GM15510 (cell line): ENCODE measurements around the gene ANGPT4.

Source experiments
- POLR2A ChIP-seq: IDR thresholded peaks from 3 replicates; pipeline ENCODE4 v1.6.1; 2011; ENCODE audit warnings: borderline replicate concordance; ENCODE audit not compliant: insufficient read length; ENCODE audit errors: extremely low read depth

The ANGPT4 gene

DNA sequence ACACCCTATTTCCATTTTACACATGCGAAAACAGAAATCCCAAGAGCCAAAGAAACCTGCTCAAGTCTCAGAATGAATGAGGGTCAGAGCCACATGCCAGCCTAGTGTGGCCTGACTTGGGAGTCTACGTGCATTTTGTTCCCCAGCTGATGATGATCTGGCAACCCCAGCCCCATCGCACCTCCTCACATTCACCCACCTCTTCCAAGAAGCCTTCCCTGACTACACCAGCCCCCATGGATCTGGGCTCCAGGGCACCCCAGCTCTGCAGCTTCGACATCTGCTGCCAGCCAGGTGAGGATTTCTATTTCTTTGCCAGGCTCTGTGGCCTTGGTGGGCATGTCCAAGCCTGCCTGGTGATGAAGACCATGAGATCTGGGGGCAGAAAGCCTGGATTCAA, 41.0 kb downstream of the ANGPT4 start:
- no peak for TF ChIP-seq POLR2A

DNA sequence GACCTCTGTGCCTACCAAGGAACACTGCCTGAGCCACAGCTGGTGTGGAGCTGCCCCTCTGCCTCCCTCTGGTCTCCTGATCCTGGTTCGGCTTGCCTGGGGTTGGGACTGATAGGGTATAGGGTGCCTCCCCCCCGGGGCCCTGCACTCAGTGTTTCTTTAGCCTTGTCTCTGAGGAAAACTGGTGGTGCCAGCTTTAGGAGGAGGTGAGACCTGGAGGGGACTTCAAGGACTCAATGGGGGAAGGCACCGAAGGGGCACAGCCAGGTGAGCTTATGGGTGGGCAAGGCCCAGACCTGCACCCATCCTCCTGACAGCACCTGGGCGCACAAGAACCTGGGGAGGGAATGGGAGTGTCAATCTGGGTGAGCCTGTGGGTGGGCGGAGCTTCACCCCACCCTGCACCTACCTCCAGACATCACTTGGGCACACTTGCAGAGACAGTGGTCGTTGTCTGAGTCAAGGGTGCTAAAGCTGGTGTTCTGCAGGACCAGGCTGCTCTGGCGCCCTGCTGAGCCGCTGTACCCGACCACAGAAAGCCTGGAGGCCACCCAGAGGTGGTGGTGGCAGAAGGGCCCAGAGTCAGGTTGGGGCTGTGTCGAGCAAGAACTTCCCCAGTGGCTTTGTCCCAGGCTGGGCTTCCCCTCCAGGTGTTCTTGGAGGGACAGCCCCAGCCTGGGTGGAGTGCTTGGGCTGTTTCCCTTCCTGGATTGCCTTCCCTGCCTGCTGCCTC, 42.1 kb downstream of the ANGPT4 start:
- TF ChIP-seq POLR2A = no peak

DNA sequence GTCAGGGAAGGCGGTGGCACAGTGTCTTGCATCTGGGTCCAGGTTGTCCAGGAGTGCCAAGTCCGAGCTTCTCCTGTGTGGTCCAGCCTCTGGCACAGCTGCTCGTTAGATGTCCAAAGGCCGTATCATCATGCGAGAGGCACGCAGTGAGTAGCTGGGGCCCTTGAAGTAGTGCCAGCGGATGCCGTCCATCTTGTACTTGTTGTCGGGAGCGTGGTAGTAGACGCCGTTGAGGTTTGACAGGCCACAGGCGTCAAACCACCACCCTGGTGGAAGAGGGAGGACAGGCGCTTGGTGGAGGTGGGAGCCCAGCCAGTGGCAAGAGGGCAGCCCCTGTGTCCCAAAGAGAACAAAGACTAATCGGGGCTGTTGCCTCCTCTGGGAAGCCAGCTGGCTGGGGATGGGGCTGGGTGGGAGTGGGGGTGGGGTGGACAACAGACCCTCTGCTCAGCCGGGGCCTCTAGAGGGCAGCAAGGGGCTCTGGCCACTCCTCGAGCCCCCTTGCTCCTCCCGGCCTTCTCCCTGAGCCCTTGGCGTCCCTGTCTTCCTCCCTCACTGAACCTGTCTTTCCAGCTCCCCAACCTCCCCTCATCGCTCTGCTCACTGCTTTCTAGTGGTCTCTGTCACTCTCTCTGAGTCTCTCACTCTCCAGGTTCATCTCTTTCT, 43.1 kb downstream of the ANGPT4 start:
- TF ChIP-seq POLR2A = no peak

DNA sequence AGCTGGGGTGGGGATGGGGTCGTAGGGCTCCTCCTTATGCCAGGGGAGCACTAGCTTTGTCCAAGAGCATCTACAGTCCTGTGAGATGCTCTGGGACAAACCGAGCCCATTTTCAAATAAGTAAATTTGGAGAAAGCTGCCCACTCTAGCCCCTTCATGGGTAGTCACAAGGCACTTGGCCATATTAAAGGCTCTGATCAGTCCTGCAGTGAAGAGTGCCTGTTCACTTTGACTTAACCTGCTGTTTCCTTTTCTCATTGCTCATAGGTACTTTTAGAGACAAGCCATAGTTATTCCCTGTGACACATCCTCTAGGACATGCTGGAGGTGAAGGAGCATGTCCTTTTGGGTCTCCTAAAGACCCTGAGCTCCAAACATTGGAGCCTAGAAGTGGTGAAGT, 44.2 kb downstream of the ANGPT4 start:
- no peak for TF ChIP-seq POLR2A

DNA sequence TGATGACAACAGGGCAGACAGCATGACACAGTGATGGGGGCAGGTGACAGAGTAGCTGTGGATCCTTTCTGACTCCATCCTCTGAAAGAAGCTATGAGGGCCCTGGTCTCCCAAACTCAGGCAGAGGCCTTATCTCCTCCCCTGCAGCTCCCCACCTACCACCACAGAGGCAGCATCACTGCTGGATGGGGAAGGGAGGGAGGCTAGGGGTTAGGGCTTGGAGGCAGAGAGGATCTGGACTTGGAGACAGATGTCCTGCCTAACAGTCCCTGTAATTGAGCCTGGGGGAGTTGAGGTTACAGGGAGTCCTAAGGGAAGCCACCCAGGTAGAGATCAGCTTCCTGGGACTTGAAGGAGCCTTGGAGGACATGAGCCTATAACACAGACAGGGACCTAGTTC, 44.7 kb downstream of the ANGPT4 start:
- no peak for TF ChIP-seq POLR2A

DNA sequence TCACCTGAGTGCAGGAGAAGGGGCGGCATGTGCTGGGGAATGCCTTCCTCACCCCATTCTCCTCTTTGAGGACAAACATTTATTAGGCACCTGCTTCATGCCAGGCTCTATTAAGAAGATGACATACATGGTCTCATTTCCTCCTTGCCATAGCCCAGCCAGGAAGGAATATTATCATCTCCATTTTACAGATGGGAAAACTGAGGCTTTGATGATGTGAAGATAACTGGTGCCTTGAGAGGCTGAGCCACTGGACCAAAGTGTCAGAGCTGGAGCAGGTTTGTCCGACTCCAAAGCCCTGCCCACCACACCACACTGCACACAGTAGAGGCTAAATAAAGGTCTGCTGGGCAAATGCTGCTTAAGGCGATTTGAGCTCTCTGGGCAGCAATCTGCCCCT, 45.4 kb downstream of the ANGPT4 start:
- TF ChIP-seq POLR2A = no peak

DNA sequence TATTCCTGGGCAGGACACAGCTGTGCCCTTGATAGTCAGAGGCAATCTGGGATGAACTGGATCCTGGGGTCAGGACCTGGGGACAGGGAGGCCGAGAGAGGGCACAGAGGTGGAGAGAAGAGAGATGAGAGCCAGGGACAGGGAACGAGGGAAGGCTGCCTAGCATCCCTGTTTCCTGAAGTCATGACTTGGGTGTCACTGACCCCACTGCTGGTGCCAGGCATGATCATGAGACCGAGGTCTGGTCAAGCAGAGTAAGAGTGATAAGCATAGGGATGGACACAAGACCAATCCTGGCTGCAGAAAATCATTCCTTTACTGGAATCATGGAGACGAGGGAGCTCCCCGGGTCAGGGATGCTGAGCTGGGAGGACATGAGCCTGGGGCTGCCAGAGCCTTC, 46.5 kb downstream of the ANGPT4 start:
- TF ChIP-seq POLR2A = no peak

DNA sequence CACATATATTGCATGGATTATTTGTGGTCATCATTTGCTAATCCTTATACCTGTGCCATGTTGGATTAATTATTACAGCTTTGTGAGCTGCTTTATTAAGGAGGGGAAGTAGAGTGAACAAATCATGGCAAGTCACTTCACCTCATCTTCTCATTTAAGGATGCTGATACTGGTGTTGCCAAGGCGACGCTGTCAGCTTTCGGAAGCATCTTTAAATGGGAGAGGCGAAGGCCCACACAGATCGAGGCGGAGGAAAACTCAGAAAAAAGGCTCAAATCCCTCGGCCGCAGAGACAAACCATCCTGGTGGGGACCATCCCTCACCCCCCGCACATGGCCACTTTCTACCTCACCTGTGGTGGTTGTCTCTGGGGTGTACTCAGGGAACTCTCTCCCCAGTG, 47.9 kb downstream of the ANGPT4 start:
- no peak for TF ChIP-seq POLR2A

DNA sequence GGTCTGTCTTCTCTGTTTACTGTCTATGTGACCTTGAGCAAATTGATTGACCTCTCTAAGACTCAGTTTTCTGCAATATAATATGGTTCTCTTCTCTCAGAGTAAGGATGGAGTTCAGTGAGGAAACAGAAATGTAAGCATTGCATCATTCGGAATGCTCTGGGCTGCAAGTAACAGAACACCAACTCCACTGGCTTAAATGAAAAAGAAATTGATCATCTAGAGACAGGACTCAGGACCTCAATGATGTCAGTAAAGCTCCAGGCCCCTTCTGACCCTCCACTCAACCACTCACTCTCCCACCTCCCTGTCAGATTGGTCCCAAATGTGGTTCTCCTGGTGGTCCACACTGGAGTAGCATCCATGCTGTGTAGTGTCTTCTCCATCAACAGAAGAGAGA, 50.7 kb downstream of the ANGPT4 start:
- no peak for TF ChIP-seq POLR2A

DNA sequence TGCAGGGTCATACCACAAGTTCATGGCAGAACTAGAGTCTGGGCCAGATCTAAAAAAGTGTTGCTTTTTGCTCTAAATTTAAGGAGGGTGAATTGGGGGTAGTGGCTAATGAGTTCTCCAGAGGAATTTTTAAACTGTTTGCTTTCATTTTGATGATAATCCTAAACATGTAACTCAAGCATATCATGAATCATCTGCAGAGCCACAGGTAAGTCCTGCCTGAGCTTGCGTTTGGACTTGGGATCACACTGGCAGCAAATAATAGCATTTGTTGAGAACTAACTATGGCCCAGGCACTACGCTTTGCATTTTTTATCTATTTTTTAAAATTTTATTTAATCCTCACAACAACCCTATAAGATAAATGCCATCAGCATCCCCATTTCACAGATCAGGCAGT, 55.2 kb downstream of the ANGPT4 start:
- TF ChIP-seq POLR2A = no peak

DNA sequence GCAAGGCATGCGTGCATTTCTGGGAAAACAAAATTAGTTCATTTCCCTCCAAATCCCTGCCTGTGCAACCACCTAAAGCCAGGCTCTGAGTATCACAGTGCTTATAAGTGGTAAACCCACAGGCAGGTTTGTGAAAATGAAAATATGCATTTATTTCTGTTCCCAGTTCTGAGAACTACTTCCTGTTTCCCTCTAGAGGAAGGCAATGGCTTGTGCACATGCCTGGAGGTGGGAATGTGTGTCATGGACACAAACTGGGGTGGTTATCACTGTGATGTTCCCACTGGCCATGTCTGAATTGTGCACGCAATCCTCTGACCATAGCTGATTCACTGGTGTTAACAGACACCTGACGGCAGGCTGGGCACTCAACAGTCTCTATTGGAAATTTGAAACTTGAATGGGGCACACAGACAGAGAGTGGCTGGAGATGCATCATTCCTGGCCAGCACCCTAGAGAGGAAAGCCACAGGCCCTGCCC, 56.3 kb downstream of the ANGPT4 start:
- TF ChIP-seq POLR2A = no peak

DNA sequence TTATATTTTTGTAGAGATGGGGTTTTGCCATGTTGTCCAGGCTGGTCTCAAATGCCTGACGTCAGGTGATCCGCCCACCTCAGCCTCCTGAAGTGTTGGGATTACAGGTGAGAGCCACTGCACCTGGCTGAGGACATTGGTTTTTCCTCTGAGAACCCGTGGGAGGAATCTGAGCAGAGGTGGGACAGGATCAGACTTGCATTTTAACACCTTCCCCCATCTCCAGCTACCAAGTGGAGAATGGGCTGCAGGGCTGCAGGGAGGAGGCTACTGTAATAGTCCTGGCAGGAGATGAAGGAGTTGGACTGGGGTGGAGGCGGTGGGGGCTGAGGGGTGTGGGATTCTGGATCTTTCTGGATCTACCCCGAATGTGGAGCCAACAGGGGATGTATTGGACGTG, 58.1 kb downstream of the ANGPT4 start:
- TF ChIP-seq POLR2A = no peak

DNA sequence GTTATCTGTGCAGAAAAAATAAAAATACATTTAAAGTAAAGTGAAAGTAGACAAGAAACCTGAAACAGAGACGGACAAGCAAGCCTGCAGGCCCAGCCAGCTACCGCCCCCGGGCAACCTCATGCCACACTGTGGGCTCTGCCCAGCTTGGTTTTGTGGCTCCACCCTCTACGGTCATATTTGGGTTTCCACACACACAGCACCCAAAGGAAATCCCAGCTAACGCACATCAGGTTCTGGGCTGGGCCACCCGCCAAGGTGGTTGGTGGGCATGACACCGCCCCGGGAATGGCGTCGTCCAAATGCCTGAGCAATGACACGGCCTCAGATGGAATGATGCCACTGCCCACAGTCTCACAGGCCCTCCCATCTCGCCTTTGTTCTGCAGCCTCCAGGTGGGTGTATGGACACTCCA, 59.8 kb downstream of the ANGPT4 start:
- TF ChIP-seq POLR2A = no peak

DNA sequence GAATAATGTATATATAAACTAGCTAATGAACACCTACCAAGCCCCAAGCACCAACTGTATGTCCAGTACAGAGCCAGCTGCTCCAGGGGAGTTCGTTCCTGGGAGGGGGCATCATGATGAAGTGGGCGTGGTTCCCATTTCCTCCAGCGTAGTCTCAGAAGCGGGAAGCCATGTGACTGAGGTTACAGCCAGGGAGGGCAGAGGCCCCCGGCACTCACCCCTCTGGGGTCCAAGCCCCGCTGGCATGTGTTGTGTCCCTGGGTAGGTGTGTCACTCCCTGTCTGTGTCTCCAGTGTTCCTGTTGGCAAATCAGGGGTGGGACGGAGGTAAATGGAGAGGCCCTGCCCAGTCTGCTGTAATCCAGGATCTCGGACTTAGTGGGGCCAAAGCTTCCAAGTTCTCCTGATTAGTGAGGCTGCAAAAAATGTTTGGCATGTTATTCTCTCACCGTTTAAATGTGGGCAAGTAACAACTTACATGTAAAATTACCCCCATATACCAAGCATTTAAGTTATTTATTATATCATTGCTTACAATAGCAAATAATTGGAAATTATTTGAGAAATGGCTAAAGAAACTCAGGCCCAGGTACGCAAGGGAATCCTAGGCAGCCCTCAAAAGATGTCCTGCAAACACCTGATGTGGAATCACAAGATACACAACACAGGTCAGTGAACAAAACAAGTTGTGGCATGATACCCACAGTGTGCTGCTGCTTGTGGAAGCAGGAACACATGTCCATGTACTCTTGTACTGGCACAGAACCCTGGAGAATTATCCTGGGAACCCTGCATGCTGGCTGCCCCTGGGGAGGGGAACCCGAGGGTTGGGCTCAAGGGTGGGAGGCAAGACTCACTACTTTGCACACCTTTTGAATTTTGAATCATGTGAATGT, 60.4 kb downstream of the ANGPT4 start:
- TF ChIP-seq POLR2A = no peak

DNA sequence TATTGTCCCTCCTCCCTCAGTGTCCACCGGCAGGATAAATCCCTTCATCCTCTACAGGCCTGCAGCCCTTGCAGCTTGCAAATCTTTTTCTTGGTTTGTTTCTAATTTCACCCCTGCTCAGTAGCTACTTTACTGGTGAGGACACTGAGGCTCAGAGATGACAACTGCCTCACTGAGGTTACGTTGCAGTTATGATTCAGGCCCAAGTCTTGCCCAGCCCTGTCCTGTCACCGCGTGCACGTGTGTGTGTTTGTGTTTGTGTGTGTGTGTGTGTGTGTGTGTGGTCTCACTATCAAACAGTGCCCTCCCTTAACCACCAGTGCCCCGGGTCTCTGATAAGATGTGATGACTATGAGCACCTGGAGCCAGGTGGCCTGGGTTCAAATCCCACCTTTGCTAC, 61.5 kb downstream of the ANGPT4 start:
- no peak for TF ChIP-seq POLR2A
